Right ventricle myocardium superior (tissue), 1 donor: ENCODE data around the gene DNAJC16. TPM values are rescaled to one million over a fixed set of nuclear protein-coding genes. Genes with fewer than 3 reads are reported as not detected.

ENCODE experiments used
- ATAC-seq: fragments of 200-7000 bp; cut with Tn5 transposase; one replicate; pipeline ENCODE4 v1.9.1; 2020; ENCODE audit warnings: mild to moderate bottlenecking; ENCODE audit not compliant: poor library complexity
- DNase-seq: peaks from one replicate; pipeline ENCODE4 v3.0.0-alpha.2; 2020
- intact Hi-C: fragments of 100-400 bp; cut with DNase I; formaldehyde crosslinking; loops from one replicate; pipeline ENCODE4 v1.11.2; 2022
- total RNA-seq: library from RNA; stranded (reverse); fragmentation: NEBNext Ultra II Directional; extraction: Animal tissue kit (Norgen Biotek cat#: 25700); gene quantifications from one replicate; pipeline ENCODE4 v1.2.1, GENCODE V29; 2021
- donor health status: DM: no; HTN: yes; CAD: no; lungs with severe emphysema.

The DNAJC16 gene
- total RNA-seq, 1 donor from 2014 or later, result 16.6 TPM

- ATAC-seq (peak; percentile 7), DNase-seq (no peak)
- intact Hi-C loops, result no loop called here
Measured at GRCh38 chr1:15525050-15526020, 1.3 kb upstream of the DNAJC16 start.

GRCh38 chr1:15526021-15526489, 593 bp upstream of the DNAJC16 start:
- DNase-seq, result no peak
- no peak for ATAC-seq
- intact Hi-C loops, result no loop called here

- ATAC-seq (no peak), DNase-seq (no peak)
- intact Hi-C loops, result no loop called here
Measured at GRCh38 chr1:15531003-15531402, 4.4 kb downstream of the DNAJC16 start.

- no peak for DNase-seq
- intact Hi-C loops, result no loop called here
- ATAC-seq, result no peak
Measured at GRCh38 chr1:15531682-15532081, 5.0 kb downstream of the DNAJC16 start.

- ATAC-seq (no peak), DNase-seq (no peak)
- intact Hi-C loops, result no loop called here
Measured at GRCh38 chr1:15538771-15539170, 12.1 kb downstream of the DNAJC16 start.

- intact Hi-C loops, result no loop called here
- DNase-seq (no peak), ATAC-seq (no peak)
Measured at GRCh38 chr1:15540186-15540585, 13.5 kb downstream of the DNAJC16 start.

GRCh38 chr1:15541231-15541792, 14.7 kb downstream of the DNAJC16 start:
- intact Hi-C loops, result no loop called here
- ATAC-seq (no peak), DNase-seq (no peak)

- DNase-seq (no peak), ATAC-seq (no peak)
- intact Hi-C loops, result no loop called here
Measured at GRCh38 chr1:15542388-15543250, 16.0 kb downstream of the DNAJC16 start.

- DNase-seq (no peak), ATAC-seq (no peak)
- intact Hi-C loops, result no loop called here
Measured at GRCh38 chr1:15543251-15543588, 16.6 kb downstream of the DNAJC16 start.

- intact Hi-C loops, result no loop called here
- no peak for DNase-seq
- no peak for ATAC-seq
Measured at GRCh38 chr1:15543589-15544568, 17.2 kb downstream of the DNAJC16 start.

- intact Hi-C loops, result no loop called here
- no peak for DNase-seq
- no peak for ATAC-seq
Measured at GRCh38 chr1:15546641-15547040, 20.0 kb downstream of the DNAJC16 start.

- intact Hi-C loops, result no loop called here
- DNase-seq (no peak), ATAC-seq (peak; percentile 65)
Measured at GRCh38 chr1:15550573-15550972, 23.9 kb downstream of the DNAJC16 start.

- intact Hi-C loops, result no loop called here
- ATAC-seq, result no peak
- no peak for DNase-seq
Measured at GRCh38 chr1:15557008-15557407, 30.4 kb downstream of the DNAJC16 start.

GRCh38 chr1:15557594-15557993, 30.9 kb downstream of the DNAJC16 start:
- intact Hi-C loops, result no loop called here

GRCh38 chr1:15558516-15558915, 31.9 kb downstream of the DNAJC16 start:
- no peak for DNase-seq
- ATAC-seq, result no peak
- intact Hi-C loops, result no loop called here

More at GRCh38 chr1:15557594-15557993, 30.9 kb downstream of the DNAJC16 start:
- ATAC-seq, result no peak
- DNase-seq, result no peak

- ATAC-seq (no peak), DNase-seq (no peak)
- intact Hi-C loops, result no loop called here
Measured at GRCh38 chr1:15559189-15559810, 32.7 kb downstream of the DNAJC16 start.

GRCh38 chr1:15568387-15569073, 41.9 kb downstream of the DNAJC16 start:
- ATAC-seq (no peak), DNase-seq (no peak)
- intact Hi-C loops, result no loop called here
